DMS 273 (cell line): Measurements from ENCODE around the gene UBAP2L.
A peak's percentile ranks its signal among the peaks of the same experiment; 100 is the strongest.
"Not testable (repeated sequence)": the region's sequence is repeated elsewhere in the genome, so short reads cannot be mapped to it uniquely, and the experiment has no call there.

ENCODE experiments used
- DNase-seq: peaks from one replicate; lab custom pipeline; 2025; ENCODE audit not compliant: unreplicated experiment; lab: John Stamatoyannopoulos, UW

The UBAP2L gene

GRCh38 chr1:154199563-154199879 is 21.2 kb upstream of the UBAP2L start:
- peak; percentile 56 for DNase-seq

GRCh38 chr1:154205778-154206177 is 15.0 kb upstream of the UBAP2L start:
- not testable (repeated sequence) for DNase-seq

- DNase-seq: peak; percentile 53
Observed at GRCh38 chr1:154206196-154206595, 14.6 kb upstream of the UBAP2L start, which contains the start of gene CFAP141. CFAP141 (minus strand) TSS chr1:154206333; CDS start chr1:154206307, 26 bp downstream.

- DNase-seq: no peak
Observed at GRCh38 chr1:154207262-154207661, 13.5 kb upstream of the UBAP2L start.

GRCh38 chr1:154208677-154209388 is 11.9 kb upstream of the UBAP2L start:
- DNase-seq: no peak

GRCh38 chr1:154212083-154212482 is 8.7 kb upstream of the UBAP2L start:
- DNase-seq: no peak

GRCh38 chr1:154213274-154213673 is 7.5 kb upstream of the UBAP2L start:
- DNase-seq: no peak

GRCh38 chr1:154218545-154218944 is 2.2 kb upstream of the UBAP2L start:
- no peak for DNase-seq

- DNase-seq: peak; percentile 49
Observed at GRCh38 chr1:154219541-154219940, 1.2 kb upstream of the UBAP2L start.

- no peak for DNase-seq
Observed at GRCh38 chr1:154220970-154221277, 169 bp downstream of the UBAP2L start.

- DNase-seq: peak; percentile 79
Observed at GRCh38 chr1:154221278-154222001, 685 bp downstream of the UBAP2L start.

- no peak for DNase-seq
Observed at GRCh38 chr1:154222518-154222917, 1.8 kb downstream of the UBAP2L start.

- DNase-seq: no peak
Observed at GRCh38 chr1:154222918-154223317, 2.2 kb downstream of the UBAP2L start.

- DNase-seq: no peak
Observed at GRCh38 chr1:154223621-154224020, 2.9 kb downstream of the UBAP2L start.

GRCh38 chr1:154225370-154225769 is 4.6 kb downstream of the UBAP2L start:
- no peak for DNase-seq

- DNase-seq: not testable (repeated sequence)
Observed at GRCh38 chr1:154231112-154231511, 10.4 kb downstream of the UBAP2L start.

GRCh38 chr1:154233127-154233526 is 12.4 kb downstream of the UBAP2L start:
- not testable (repeated sequence) for DNase-seq

GRCh38 chr1:154236855-154237254 is 16.1 kb downstream of the UBAP2L start:
- DNase-seq: no peak

GRCh38 chr1:154237435-154237834 is 16.7 kb downstream of the UBAP2L start:
- no peak for DNase-seq

- no peak for DNase-seq
Observed at GRCh38 chr1:154237880-154238506, 17.2 kb downstream of the UBAP2L start.

GRCh38 chr1:154239491-154239890 is 18.7 kb downstream of the UBAP2L start:
- DNase-seq: no peak

- no peak for DNase-seq
Observed at GRCh38 chr1:154240294-154240833, 19.6 kb downstream of the UBAP2L start.
